Skin epidermis (tissue), 12 donors: ENCODE data around the gene MPZL2.
"Not testable (repeated sequence)": the region's sequence is repeated elsewhere in the genome, so short reads cannot be mapped to it uniquely, and the experiment has no call there.

Experiments
- H3K27ac ChIP-seq, 21 experiments: fragments of 200-600 bp; sonication (generic) in 11 of 21; one replicate each; pipeline ENCODE4 v1.5.0; 2020; ENCODE audit warnings: mild to moderate bottlenecking in 3 of 21, inconsistent platforms in 2 of 21, moderate library complexity in 2 of 21
- H3K4me3 ChIP-seq, 7 experiments: fragments of 200-600 bp; sonication (generic) in 2 of 7; one replicate each; pipeline ENCODE4 v1.5.0; 2020; ENCODE audit warnings: inconsistent platforms in 2 of 7, mild to moderate bottlenecking in 2 of 7, moderate library complexity in 1 of 7

MPZL2 gene

GRCh38 chr11:118263695-118264568 lies at the start of gene MPZL2:
Gene MPZL2 (minus strand): TSS chr11:118264297. CDS start chr11:118264153, 144 bp downstream.
- H3K27ac ChIP-seq = peak within 1 kb of the TSS in 20 of 21 experiments; percentile 67 to 90 (median 80)

GRCh38 chr11:118313242-118313641 lies 49.1 kb upstream of the MPZL2 start:
- H3K4me3 ChIP-seq = no peak overlapping the region
- no peak overlapping the region for H3K27ac ChIP-seq

More at GRCh38 chr11:118263695-118264568, at the start of gene MPZL2:
- H3K4me3 ChIP-seq = peak within 1 kb of the TSS; percentile 24 to 53 (median 37)

GRCh38 chr11:118312328-118312727 lies 48.2 kb upstream of the MPZL2 start:
- Histone ChIP-seq H3K27ac (peak overlapping the region in 1 of 21 experiments; percentile 31), H3K4me3 (no peak overlapping the region)

GRCh38 chr11:118311518-118311917 lies 47.4 kb upstream of the MPZL2 start:
- Histone ChIP-seq H3K27ac (peak overlapping the region in 1 of 21 experiments; percentile 31), H3K4me3 (no peak overlapping the region)

- Histone ChIP-seq H3K27ac (peak overlapping the region in 1 of 21 experiments; percentile 31), H3K4me3 (no peak overlapping the region)
Measured at GRCh38 chr11:118310781-118311485, 46.8 kb upstream of the MPZL2 start.

GRCh38 chr11:118310271-118310670 lies 46.2 kb upstream of the MPZL2 start:
- no peak overlapping the region for H3K4me3 ChIP-seq
- no peak overlapping the region for H3K27ac ChIP-seq

GRCh38 chr11:118308995-118309528 lies 45.0 kb upstream of the MPZL2 start:
- not testable (repeated sequence) for H3K27ac ChIP-seq

GRCh38 chr11:118306556-118306955 lies 42.5 kb upstream of the MPZL2 start:
- peak overlapping the region in 8 of 21 experiments; percentile 8 to 94 (median 79) for H3K27ac ChIP-seq
- H3K4me3 ChIP-seq = peak overlapping the region in 1 of 7 experiments; percentile 5

More at GRCh38 chr11:118308995-118309528, 45.0 kb upstream of the MPZL2 start:
- not testable (repeated sequence) for H3K4me3 ChIP-seq

GRCh38 chr11:118305726-118306125 lies 41.6 kb upstream of the MPZL2 start:
- H3K4me3 ChIP-seq = peak overlapping the region in 4 of 7 experiments; percentile 13 to 27 (median 19)
- H3K27ac ChIP-seq = peak overlapping the region in 9 of 21 experiments; percentile 15 to 94 (median 81)

GRCh38 chr11:118304568-118305248 lies 40.6 kb upstream of the MPZL2 start, which contains the start of gene CD3E:
Gene CD3E (plus strand): TSS chr11:118304730. CDS start chr11:118304953, 223 bp downstream.
- Histone ChIP-seq H3K27ac (peak within 1 kb of the TSS in 15 of 21 experiments; percentile 30 to 94 (median 70)), H3K4me3 (peak within 1 kb of the TSS; percentile 9 to 27 (median 17))

- Histone ChIP-seq H3K27ac (peak overlapping the region in 13 of 21 experiments; percentile 10 to 94 (median 70)), H3K4me3 (peak overlapping the region in 1 of 7 experiments; percentile 21)
Measured at GRCh38 chr11:118304227-118304567, 40.1 kb upstream of the MPZL2 start.

GRCh38 chr11:118301600-118302195 lies 37.6 kb upstream of the MPZL2 start:
- no peak overlapping the region for H3K27ac ChIP-seq
- H3K4me3 ChIP-seq = no peak overlapping the region

GRCh38 chr11:118295815-118296454 lies 31.8 kb upstream of the MPZL2 start:
- Histone ChIP-seq H3K27ac (no peak overlapping the region), H3K4me3 (no peak overlapping the region)

- H3K4me3 ChIP-seq = no peak overlapping the region
- no peak overlapping the region for H3K27ac ChIP-seq
Measured at GRCh38 chr11:118295199-118295598, 31.1 kb upstream of the MPZL2 start.

GRCh38 chr11:118294053-118294452 lies 30.0 kb upstream of the MPZL2 start:
- Histone ChIP-seq H3K27ac (no peak overlapping the region), H3K4me3 (no peak overlapping the region)

- Histone ChIP-seq H3K27ac (peak overlapping the region in 5 of 21 experiments; percentile 7 to 48 (median 32)), H3K4me3 (no peak overlapping the region)
Measured at GRCh38 chr11:118291477-118292135, 27.5 kb upstream of the MPZL2 start.

GRCh38 chr11:118290923-118291322 lies 26.8 kb upstream of the MPZL2 start:
- Histone ChIP-seq H3K4me3 (no peak overlapping the region), H3K27ac (peak overlapping the region in 3 of 21 experiments; percentile 9 to 48 (median 28))

- H3K4me3 ChIP-seq = no peak overlapping the region
- no peak overlapping the region for H3K27ac ChIP-seq
Measured at GRCh38 chr11:118289401-118289800, 25.3 kb upstream of the MPZL2 start.
